Upper lobe of left lung (tissue), 4 donors: ENCODE measurements around the gene BCAS3.

Source experiments
- CTCF ChIP-seq, 6 experiments: fragments of 450-650 bp in 4 of 6; fragments of 200-600 bp in 2 of 6; sonication (generic) in 2 of 6; IDR thresholded peaks; one replicate each; pipeline ENCODE4 v1.5.1; 2016 to 2019; ENCODE audit warnings: antibody characterized with exemption in 6 of 6
- POLR2A ChIP-seq, 4 donors: fragments of 450-650 bp; IDR thresholded peaks; one replicate each; pipeline ENCODE4 v1.5.1; 2016 to 2017; ENCODE audit warnings: antibody characterized with exemption in 4 of 4, mild to moderate bottlenecking in 2 of 4
- POLR2AphosphoS5 ChIP-seq, 2 donors: sonication (generic); formaldehyde crosslinking; IDR thresholded peaks; one replicate each; pipeline ENCODE4 v1.5.1; 2017; ENCODE audit warnings: antibody characterized with exemption in 2 of 2

- no peak for TF ChIP-seq CTCF (IDR thresholded peaks at IDR 0.05)
- peak; percentile 44 to 69 for TF ChIP-seq POLR2AphosphoS5 (IDR thresholded peaks at IDR 0.05)
- no peak for TF ChIP-seq POLR2A (IDR thresholded peaks at IDR 0.05)
Measured at GRCh38 chr17:61201211-61201610, 523.6 kb downstream of the BCAS3 start.
